ENCODE measurements around the gene PASK. TPM values are rescaled to one million over a fixed set of nuclear protein-coding genes. Genes with fewer than 3 reads are reported as not detected.

Gene PASK
- polyA plus RNA-seq, 3 donors: 0.56 to 4.3 (median 0.70) TPM

GRCh38 chr2:241111440-241111805 is 37.8 kb downstream of the PASK start:
- Histone ChIP-seq H2AFZ (ENCODE audit: insufficient read depth, low read depth, low read length, poor library complexity, severe bottlenecking) (no peak overlapping the region), H3K36me3 (replicated peaks in 1 of 2; ENCODE audit: control insufficient read depth in 1 of 2, insufficient read depth in 2 of 2, low read length in 2 of 2) (peaks cover 4 to 28% of the 10 kb centered on the region in 2 donors), H3K4me1 (ENCODE audit: control insufficient read depth in 1 of 2, insufficient read depth in 2 of 2, low read length in 2 of 2) (no peaks in the 10 kb centered on the region), H3K9me3 (replicated peaks in 1 of 2; ENCODE audit: control insufficient read depth in 1 of 2, insufficient read depth in 1 of 2, low read length in 2 of 2) (no peaks in the 10 kb centered on the region), H3K27me3 (ENCODE audit: control insufficient read depth in 2 of 2, insufficient read depth in 2 of 2, low read length in 2 of 2) (no peaks in the 10 kb centered on the region), H3K4me2 (replicated peaks; ENCODE audit: extremely low read depth, low read length, poor library complexity, severe bottlenecking) (no peak overlapping the region), H3K27ac (ENCODE audit: low read depth in 1 of 2, low read length in 2 of 2) (no peak overlapping the region), H3K79me2 (ENCODE audit: insufficient read depth, low read length) (no peaks in the 10 kb centered on the region), H4K20me1 (ENCODE audit: insufficient read depth, low read length) (no peaks in the 10 kb centered on the region), H3K4me3 (replicated peaks in 1 of 3; ENCODE audit: low read depth in 2 of 3, low read length in 3 of 3) (no peak overlapping the region), H3K9ac (ENCODE audit: insufficient read depth, low read length, poor library complexity, severe bottlenecking) (no peak overlapping the region)
- Mint-ChIP-seq H3K27me3 (ENCODE audit: low read depth in 3 of 3) (peaks cover 0 to 1% (median 0%) of the 10 kb centered on the region in 3 donors), H3K27ac (no peak overlapping the region), H3K36me3 (peaks cover 20 to 36% of the 10 kb centered on the region in 2 donors), H3K9me3 (no peaks in the 10 kb centered on the region), H3K4me1 (peaks cover 6% of the 10 kb centered on the region), H3K4me3 (no peak overlapping the region)
- 91% methylated on average over 7 of the region's 9 CpGs for WGBS (ENCODE audit: insufficient coverage)
- TF ChIP-seq CTCF (IDR thresholded peaks at IDR 0.05): no peak
- intact Hi-C loops (cut with micrococcal nuclease): no loop called here
- no peak for DNase-seq

- WGBS (ENCODE audit: insufficient coverage): 86% methylated on average over 11 of the region's 19 CpGs
- Mint-ChIP-seq H3K36me3 (peaks cover 15 to 30% of the 10 kb centered on the region in 2 donors), H3K4me1 (peaks cover 6% of the 10 kb centered on the region), H3K27ac (no peak overlapping the region), H3K4me3 (no peak overlapping the region), H3K9me3 (no peaks in the 10 kb centered on the region), H3K27me3 (ENCODE audit: low read depth in 3 of 3) (peaks cover 0 to 1% (median 0%) of the 10 kb centered on the region in 3 donors)
- H3K4me2 ChIP-seq (replicated peaks; ENCODE audit: extremely low read depth, low read length, poor library complexity, severe bottlenecking): no peak overlapping the region
- peaks cover 4 to 28% of the 10 kb centered on the region in 2 donors for H3K36me3 ChIP-seq (replicated peaks in 1 of 2; ENCODE audit: control insufficient read depth in 1 of 2, insufficient read depth in 2 of 2, low read length in 2 of 2)
- no peak overlapping the region for H3K27ac ChIP-seq (ENCODE audit: low read depth in 1 of 2, low read length in 2 of 2)
- intact Hi-C loops (cut with micrococcal nuclease): no loop called here
- no peaks in the 10 kb centered on the region for H3K27me3 ChIP-seq (ENCODE audit: control insufficient read depth in 2 of 2, insufficient read depth in 2 of 2, low read length in 2 of 2)
- no peak overlapping the region for H3K9ac ChIP-seq (ENCODE audit: insufficient read depth, low read length, poor library complexity, severe bottlenecking)
- H3K79me2 ChIP-seq (ENCODE audit: insufficient read depth, low read length): no peaks in the 10 kb centered on the region
- no peaks in the 10 kb centered on the region for H3K9me3 ChIP-seq (replicated peaks in 1 of 2; ENCODE audit: control insufficient read depth in 1 of 2, insufficient read depth in 1 of 2, low read length in 2 of 2)
- TF ChIP-seq CTCF (IDR thresholded peaks at IDR 0.05): no peak
- H3K4me3 ChIP-seq (replicated peaks in 1 of 3; ENCODE audit: low read depth in 2 of 3, low read length in 3 of 3): no peak overlapping the region
- no peaks in the 10 kb centered on the region for H4K20me1 ChIP-seq (ENCODE audit: insufficient read depth, low read length)
- no peak overlapping the region for H2AFZ ChIP-seq (ENCODE audit: insufficient read depth, low read depth, low read length, poor library complexity, severe bottlenecking)
- H3K4me1 ChIP-seq (ENCODE audit: control insufficient read depth in 1 of 2, insufficient read depth in 2 of 2, low read length in 2 of 2): no peaks in the 10 kb centered on the region
- DNase-seq: no peak
Measured at GRCh38 chr2:241110607-241111439, 38.4 kb downstream of the PASK start.
